HG02938 (cell line): ENCODE results near the gene NCR3LG1.

Experiments used
- ATAC-seq: cut with Tn5 transposase; IDR thresholded peaks from one replicate; pipeline ENCODE4 v1.9.1; 2021; ENCODE audit warnings: mild to moderate bottlenecking, moderate library complexity; ENCODE audit not compliant: unreplicated experiment

The NCR3LG1 gene

GRCh38 chr11:17351510-17352176 is at the start of gene NCR3LG1:
TSS of gene NCR3LG1 (plus strand) at chr11:17351800. CDS start at chr11:17351970, 170 bp downstream.
- no peak for ATAC-seq

DNA sequence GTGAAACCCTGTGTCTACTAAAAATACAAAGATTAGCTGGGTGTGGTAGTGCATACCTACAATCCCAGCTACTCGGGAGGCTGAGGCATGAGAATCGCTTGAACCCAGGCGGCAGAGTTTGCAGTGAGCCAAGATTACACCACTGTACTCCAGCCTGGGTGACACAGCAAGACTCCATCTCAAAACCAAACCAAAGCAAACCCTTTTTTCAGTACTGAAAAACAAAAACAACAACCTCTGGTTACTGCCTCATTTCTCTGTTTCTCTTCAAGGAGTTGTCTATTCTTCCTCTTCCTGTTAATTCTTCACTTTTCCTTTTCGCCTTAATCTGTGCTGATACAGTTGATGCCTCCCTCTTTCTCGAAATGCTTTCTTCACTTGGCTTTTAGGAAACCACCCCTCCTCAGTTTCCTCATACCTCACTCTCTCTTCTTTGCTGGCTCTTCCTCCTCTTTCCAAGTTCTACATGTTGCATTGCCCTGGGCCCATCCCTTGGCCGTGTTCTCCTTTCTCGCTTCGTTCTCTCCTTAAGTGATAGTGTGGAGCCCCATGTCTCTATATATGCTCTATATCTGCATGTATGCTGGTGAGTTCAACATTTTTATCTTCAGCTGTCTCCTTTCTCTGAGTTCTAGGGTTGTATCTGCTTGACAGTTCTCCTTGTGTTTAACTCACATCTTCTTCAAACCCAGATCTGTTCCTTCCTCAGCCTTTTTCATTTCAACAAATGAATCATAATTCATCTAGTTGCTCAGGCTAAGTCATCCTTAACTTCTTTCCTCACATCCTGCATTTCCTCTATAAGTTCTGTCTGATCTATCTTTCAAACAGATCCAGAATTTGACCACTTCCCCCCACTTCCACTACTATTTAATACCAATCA is 38.0 kb upstream of the NCR3LG1 start:
- ATAC-seq, result no peak

DNA sequence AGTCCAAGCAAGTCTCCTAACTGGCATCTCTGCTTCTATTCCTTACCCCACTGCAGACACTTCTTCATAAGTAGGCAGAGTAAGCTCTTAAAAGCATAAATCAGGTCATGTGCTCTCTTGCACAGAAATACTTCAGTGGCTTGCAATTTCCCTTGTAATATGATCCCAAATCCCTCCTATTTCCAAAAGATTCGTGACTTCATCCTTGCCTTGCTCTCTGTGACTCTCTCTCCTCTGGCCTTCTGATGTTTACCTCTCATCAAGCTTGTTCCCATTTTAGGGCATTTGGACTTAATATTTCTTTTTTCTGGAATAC is 37.4 kb upstream of the NCR3LG1 start:
- no peak for ATAC-seq

DNA sequence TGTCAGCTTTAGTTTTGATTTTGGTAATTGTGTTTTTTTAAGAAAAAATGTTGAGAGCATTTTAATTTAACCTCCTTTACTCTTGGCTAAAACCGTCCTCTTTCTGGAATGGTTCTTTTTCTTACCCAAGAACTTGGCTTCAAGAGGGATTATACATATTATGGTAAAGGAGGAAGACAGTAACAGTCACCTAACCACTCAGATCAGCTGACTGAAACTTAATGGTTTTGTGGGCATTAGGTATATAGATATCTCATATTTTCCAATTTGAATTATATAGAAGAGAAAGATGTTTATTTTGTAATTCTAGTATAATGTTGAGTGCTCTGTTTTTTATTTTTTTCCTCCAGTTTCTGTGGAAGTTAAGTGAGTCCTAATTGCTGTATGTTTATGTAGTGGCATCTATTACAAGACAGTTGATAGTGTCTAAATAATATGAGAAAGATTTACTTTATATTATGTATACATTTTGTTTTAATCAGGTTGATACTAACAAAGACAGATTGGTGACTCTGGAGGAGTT is 36.6 kb upstream of the NCR3LG1 start:
- no peak for ATAC-seq

DNA sequence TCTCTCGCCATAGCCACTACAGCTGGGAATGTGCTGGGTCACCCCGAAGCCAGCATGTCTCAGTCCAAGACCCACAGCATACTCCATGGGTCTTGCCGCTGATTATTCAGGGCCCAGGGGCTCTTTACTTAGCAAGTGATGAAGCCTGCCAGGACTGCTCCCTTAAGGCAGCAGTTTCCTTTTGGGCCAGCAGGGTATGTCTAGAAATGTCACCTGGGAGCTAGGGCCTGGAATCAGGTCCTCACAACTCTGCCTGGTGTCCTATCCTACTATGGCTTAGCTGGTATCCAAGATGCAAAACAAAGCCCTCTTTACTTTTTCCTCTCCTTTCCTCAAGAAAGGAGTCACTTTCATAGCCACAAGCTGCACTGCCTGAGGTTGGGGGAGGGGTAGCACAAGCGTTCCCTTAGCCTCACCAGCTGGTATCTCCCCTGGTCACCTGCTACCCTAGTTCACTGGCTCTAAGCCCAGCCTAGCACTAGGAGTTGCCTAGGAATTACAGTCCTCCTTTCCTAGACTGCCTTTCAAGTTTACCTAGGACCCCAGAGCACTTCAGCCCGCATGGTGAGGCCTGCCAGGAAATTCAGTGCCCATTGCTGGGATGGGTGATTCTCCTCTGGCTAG is 22.6 kb upstream of the NCR3LG1 start:
- ATAC-seq, result no peak

DNA sequence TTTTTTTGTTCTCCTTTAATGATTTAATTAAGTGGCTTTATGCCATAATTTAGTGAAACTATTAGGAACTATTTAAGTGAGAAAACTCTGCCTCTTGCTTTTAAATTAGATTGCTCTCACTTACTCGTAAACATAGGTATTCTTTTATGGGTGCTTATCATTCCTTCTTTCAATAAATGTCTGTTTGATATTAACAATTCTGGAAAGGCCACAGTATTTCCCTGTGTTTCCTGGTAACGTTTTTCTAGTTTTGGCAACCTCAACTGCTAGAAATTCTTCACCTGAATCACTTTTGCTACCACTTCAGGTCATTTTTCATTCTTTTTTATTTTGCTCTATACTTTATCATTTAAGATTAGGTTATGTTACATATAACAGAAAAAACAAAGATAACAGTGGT is 19.9 kb upstream of the NCR3LG1 start:
- no peak for ATAC-seq

DNA sequence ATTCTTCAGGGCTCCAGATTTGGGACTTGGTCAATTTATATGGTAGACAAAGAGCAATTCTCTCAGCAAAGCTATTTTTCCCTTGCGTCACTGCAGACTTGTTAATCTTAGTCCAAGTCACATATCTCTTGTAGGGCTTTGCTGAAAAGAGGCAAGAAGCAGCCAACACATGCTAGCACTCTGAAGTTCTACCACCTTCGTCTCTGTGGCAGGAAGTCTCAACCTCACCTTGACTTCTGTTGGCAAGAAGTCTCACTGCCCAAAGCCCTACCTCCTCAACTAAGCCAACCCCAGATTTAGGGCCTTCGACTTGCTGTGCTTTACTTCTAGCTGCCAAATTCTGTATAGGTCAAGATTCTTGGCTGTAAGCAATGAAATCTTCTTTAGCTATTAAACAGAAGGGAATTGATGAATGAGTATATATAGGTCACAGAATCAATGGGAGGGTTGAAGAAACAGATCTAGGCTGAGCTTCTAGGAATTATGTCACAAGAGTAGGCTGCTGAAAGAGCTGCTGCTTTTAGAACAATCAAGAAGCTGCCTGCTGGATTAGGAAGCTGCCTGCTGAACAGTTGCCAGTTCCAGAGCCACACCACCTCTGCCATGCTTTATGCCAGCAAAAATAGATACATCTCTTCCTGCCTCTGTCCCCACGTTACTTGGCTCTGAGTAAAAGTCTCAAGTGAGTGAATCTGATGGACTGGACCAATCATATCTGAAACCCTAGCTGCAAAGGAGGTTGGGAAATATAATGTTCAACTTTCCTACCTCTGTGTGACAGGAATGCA is 17.6 kb upstream of the NCR3LG1 start:
- ATAC-seq, result no peak

DNA sequence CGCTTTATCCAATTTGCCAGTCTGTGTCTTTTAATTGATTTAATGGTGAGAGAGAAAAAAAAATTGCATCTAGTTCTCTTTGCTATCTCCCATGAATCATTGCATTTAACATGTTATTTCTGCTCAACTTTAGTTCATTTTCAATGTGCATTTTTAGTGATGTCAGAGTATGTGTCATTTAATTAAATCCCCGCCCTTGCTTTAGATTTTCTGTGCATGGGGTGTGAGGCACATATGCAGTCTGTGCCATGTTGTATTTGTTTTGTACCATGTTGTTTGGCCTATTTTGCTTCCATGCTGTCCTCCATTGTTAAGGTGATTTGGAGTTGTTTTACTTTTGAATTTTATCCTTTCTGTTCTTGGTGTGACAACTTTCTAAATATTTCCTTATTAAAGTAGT is 8.3 kb upstream of the NCR3LG1 start:
- no peak for ATAC-seq

- no peak for ATAC-seq
These were observed 7.7 kb upstream of the NCR3LG1 start for GRCh38 chr11:17343907-17344306.

- ATAC-seq, result no peak
These were observed 3.9 kb upstream of the NCR3LG1 start for GRCh38 chr11:17347676-17348075.

- ATAC-seq, result no peak
These were observed 987 bp upstream of the NCR3LG1 start for GRCh38 chr11:17350455-17351171.

DNA sequence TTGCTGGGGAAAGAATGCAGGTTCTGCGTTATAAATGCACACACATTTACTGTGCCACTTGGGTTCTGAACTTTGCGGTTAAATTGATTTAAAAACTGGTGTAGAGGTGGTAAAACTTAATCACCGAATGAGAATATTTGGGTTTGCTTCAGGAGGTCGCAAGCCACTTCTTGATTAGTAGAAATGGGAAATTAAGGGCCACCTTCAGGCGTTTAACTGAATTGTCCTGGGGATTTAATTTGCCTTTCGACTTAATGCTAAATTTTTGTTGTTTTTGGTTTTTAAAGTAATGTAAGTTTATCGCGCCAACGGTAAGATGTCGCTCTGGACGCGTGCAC is 459 bp upstream of the NCR3LG1 start:
- ATAC-seq, result no peak

- ATAC-seq, result no peak
These were observed 1.6 kb downstream of the NCR3LG1 start for GRCh38 chr11:17352950-17353820.

DNA sequence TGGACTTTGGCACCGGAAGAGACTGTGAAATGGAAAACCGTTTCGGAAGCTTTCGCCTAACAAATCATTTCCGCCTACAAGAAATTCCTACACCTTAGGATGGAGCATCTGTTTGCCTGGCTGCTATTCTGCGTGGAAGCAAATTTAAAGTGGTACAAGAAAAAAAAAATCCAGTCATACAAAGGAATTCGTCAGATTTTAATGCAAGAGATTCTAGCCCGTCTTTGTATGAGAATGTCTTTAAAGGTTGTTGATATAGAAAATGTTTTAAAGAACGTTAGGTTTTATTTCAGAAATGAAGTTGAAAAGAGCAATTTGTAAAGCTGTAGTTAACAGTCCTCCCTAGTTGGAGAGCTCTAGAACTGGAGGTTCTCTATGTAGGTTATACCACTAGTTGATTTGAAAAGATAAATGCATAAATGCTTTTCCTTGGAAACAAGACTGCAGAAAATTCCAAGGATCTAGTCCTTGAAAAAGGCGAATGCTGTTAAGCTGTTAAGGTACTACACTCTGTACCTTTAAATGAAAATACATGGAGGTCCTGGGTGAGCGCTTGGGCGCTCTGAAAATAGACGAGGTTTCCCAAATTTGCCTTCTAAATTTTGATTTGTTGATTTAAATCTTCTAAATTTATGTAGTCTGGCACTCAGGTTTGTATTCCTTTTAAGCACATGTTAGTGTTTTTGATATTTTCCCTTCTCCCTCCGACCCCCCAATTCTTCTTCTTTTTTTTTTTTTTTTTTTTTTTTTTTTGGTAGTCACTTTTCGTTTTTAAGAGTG is 2.4 kb downstream of the NCR3LG1 start:
- ATAC-seq, result no peak

GRCh38 chr11:17354601-17354991 is 3.0 kb downstream of the NCR3LG1 start:
- peak; percentile 60 for ATAC-seq

- no peak for ATAC-seq
These were observed 14.9 kb downstream of the NCR3LG1 start for GRCh38 chr11:17366495-17366894.

DNA sequence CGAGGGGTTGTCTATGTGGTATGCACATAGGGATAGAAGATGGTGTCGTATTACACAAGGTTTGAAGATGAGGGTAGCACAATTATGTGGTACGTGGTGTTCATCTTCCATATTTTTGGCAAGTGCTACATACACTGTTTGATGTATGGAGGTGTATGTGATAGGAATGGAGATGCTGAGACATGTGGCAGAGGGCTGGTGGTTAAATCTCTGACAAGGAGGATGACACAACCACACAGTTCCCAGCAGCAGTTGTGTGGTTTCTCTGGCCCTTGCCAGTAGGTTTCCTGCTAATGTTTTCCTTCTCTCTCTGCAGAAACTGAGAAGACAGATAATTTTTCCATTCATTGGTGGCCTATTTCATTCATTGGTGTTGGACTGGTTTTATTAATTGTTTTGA is 17.0 kb downstream of the NCR3LG1 start:
- no peak for ATAC-seq

DNA sequence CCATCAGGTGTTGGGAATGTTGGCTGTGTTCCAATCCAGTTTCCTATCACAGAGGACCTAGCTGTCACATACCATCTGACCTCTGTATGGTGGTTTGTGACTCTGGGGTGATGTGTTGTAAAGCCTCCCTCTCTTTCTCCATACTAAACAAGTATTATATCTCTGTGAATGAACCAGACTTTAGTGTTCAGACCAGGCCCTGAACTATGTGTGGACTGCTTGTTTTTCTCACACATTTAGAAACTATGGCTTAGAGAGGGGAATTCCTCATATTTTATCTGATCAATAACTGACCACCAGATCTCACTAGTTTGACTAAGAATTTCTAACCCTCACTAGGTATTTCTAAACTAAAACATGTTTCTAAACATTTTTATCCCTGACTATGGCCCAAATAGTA is 17.5 kb downstream of the NCR3LG1 start:
- no peak for ATAC-seq
